Spleen (tissue), 11 donors: Measurements from ENCODE around the gene BTG4. TPM values are rescaled to one million over a fixed set of nuclear protein-coding genes. Genes with fewer than 3 reads are reported as not detected.

ENCODE experiments used
- DNase-seq: peaks from one replicate; pipeline ENCODE4 v3.0.0-alpha.2; 2020
- H3K27ac ChIP-seq, 8 donors: fragments of 200-600 bp; sonication (generic) in 7 of 8; 1 replicate in 4 of 8; 2 replicates in 4 of 8; pipeline versions ENCODE4 v1.5.0 to v1.8.0; 2016 to 2021; ENCODE audit warnings: inconsistent platforms in 4 of 8, mild to moderate bottlenecking in 4 of 8, moderate library complexity in 1 of 8
- H3K27me3 ChIP-seq, 7 donors: fragments of 200-600 bp; sonication (generic) in 6 of 7; replicated peaks in 1 of 7; 1 replicate in 4 of 7; 2 replicates in 3 of 7; pipeline versions ENCODE4 v1.5.0 to v1.8.0; 2016 to 2021; ENCODE audit warnings: inconsistent platforms in 3 of 7, mild to moderate bottlenecking in 1 of 7
- H3K36me3 ChIP-seq, 6 donors: fragments of 200-600 bp; sonication (generic) in 5 of 6; 1 replicate in 4 of 6; 2 replicates in 2 of 6; pipeline versions ENCODE4 v1.5.0 to v1.8.0; 2016 to 2021; ENCODE audit warnings: inconsistent platforms in 2 of 6
- H3K4me1 ChIP-seq, 6 donors: fragments of 200-600 bp; sonication (generic) in 5 of 6; 1 replicate in 3 of 6; 2 replicates in 3 of 6; pipeline versions ENCODE4 v1.5.0 to v1.8.0; 2016 to 2021; ENCODE audit warnings: inconsistent platforms in 3 of 6
- H3K4me3 ChIP-seq, 8 donors: fragments of 200-600 bp; sonication (generic) in 7 of 8; 1 replicate in 4 of 8; 2 replicates in 4 of 8; pipeline versions ENCODE4 v1.5.0 to v1.8.0; 2016 to 2021; ENCODE audit warnings: inconsistent platforms in 4 of 8, mild to moderate bottlenecking in 4 of 8, moderate library complexity in 2 of 8
- H3K9me3 ChIP-seq, 8 donors: fragments of 200-600 bp; sonication (generic) in 7 of 8; 1 replicate in 4 of 8; 2 replicates in 4 of 8; pipeline versions ENCODE4 v1.5.0 to v1.8.0; 2016 to 2021; ENCODE audit warnings: inconsistent platforms in 4 of 8
- CTCF ChIP-seq, 11 experiments: fragments of 200-600 bp in 7 of 11; fragments of 450-650 bp in 4 of 11; sonication (generic) in 4 of 11; IDR thresholded peaks in 8 of 11; conservative IDR thresholded peaks in 3 of 11; 1 replicate in 7 of 11; 2 replicates in 4 of 11; pipeline versions ENCODE4 v1.4.0 to v1.8.0; 2016 to 2021; ENCODE audit warnings: antibody characterized with exemption in 11 of 11, inconsistent platforms in 4 of 11, mild to moderate bottlenecking in 1 of 11
- POLR2A ChIP-seq, 3 donors: fragments of 450-650 bp; IDR thresholded peaks; one replicate each; pipeline ENCODE4 v1.5.1; 2017; ENCODE audit warnings: antibody characterized with exemption in 3 of 3, mild to moderate bottlenecking in 1 of 3
- POLR2AphosphoS5 ChIP-seq, 3 donors: sonication (generic); formaldehyde crosslinking; IDR thresholded peaks; one replicate each; pipeline ENCODE4 v1.5.1; 2017; ENCODE audit warnings: antibody characterized with exemption in 3 of 3
- WGBS, 5 donors: extraction: QIAGEN DNeasy Blood & Tissue Kit in 3 of 5; methylation state at CpG; one replicate each; pipeline versions ENCODE4 v1.1.5 to v1.1.7; 2013 to 2018; 5-methylcytosine and 5-hydroxymethylcytosine counted together
- intact Hi-C: fragments of 100-400 bp; cut with DNase I; formaldehyde crosslinking; loops from one replicate; pipeline ENCODE4 v1.15.0; 2023; ENCODE audit warnings: low total_unique reads
- polyA plus RNA-seq, 3 donors: library from polyadenylated mRNA; stranded (reverse); fragments of 200-250 nt; gene quantifications; one replicate each; pipeline ENCODE4 v1.2.1, GENCODE V29; 2013
- total RNA-seq, 7 donors: library from RNA; depleted of rRNA in 3 of 7; stranded (reverse); fragments of >200 nt in 3 of 7; fragmentation: NEBNext Ultra II Directional in 4 of 7; extraction: Animal tissue kit (Norgen Biotek cat#: 25700) in 4 of 7; gene quantifications; one replicate each; pipeline versions ENCODE4 v1.1.0 to v1.2.1, GENCODE V29; 2016 to 2021
- donor health status: healthy with polysubstance abuse.
- donor health status: DM: no; HTN: no; CAD: no; lungs with moderate emphysema.
- donor health status: DM: no; HTN: no; CAD: no.
- donor health status: Bipolar disorder and iron deficiency.
- donor health status: healthy.
- donor health status: DM: no; HTN: no; CAD: no.
- donor health status: DM: yes; HTN: yes; CAD: no.

Gene BTG4
- total and polyA plus RNA-seq, 10 donors = not detected

GRCh38 chr11:111531136-111531535 is 18.9 kb upstream of the BTG4 start:
- no peak for TF ChIP-seq CTCF (IDR thresholded peaks at IDR 0.05 in 8 of 11, conservative IDR thresholded peaks at IDR 0.05 in 3 of 11)
- no peak for TF ChIP-seq POLR2A (IDR thresholded peaks at IDR 0.05)
- TF ChIP-seq POLR2AphosphoS5 (IDR thresholded peaks at IDR 0.05) = no peak
- no peak overlapping the region for H3K27ac ChIP-seq
- no peak overlapping the region for H3K4me3 ChIP-seq
- H3K9me3 ChIP-seq = no peaks in the 10 kb centered on the region
- no peaks in the 10 kb centered on the region for H3K4me1 ChIP-seq
- no peaks in the 10 kb centered on the region for H3K36me3 ChIP-seq
- peaks cover 0 to 14% (median 0%) of the 10 kb centered on the region in 7 donors for H3K27me3 ChIP-seq
- no peak for DNase-seq
- intact Hi-C loops = no loop called here

GRCh38 chr11:111530091-111530490 is 17.9 kb upstream of the BTG4 start:
- Histone ChIP-seq H3K27ac (no peak overlapping the region), H3K4me1 (no peaks in the 10 kb centered on the region), H3K27me3 (peaks cover 0 to 3% (median 0%) of the 10 kb centered on the region in 7 donors), H3K9me3 (no peaks in the 10 kb centered on the region), H3K36me3 (no peaks in the 10 kb centered on the region), H3K4me3 (no peak overlapping the region)
- TF ChIP-seq CTCF (IDR thresholded peaks at IDR 0.05 in 8 of 11, conservative IDR thresholded peaks at IDR 0.05 in 3 of 11) (no peak), POLR2AphosphoS5 (IDR thresholded peaks at IDR 0.05) (no peak), POLR2A (IDR thresholded peaks at IDR 0.05) (no peak)
- WGBS, 5 donors = 48 to 80% (median 62%) methylated on average over 3 of the region's 3 CpGs
- intact Hi-C loops = no loop called here
- no peak for DNase-seq

GRCh38 chr11:111528557-111528956 is 16.4 kb upstream of the BTG4 start:
- 29 to 45% (median 39%) methylated on average over 1 of the region's 1 CpG for WGBS, 5 donors
- intact Hi-C loops = no loop called here
- no peak for TF ChIP-seq POLR2AphosphoS5 (IDR thresholded peaks at IDR 0.05)
- TF ChIP-seq CTCF (IDR thresholded peaks at IDR 0.05 in 8 of 11, conservative IDR thresholded peaks at IDR 0.05 in 3 of 11) = no peak
- TF ChIP-seq POLR2A (IDR thresholded peaks at IDR 0.05) = no peak

GRCh38 chr11:111527279-111527678 is 15.1 kb upstream of the BTG4 start:
- H3K4me3 ChIP-seq = no peak overlapping the region
- H3K36me3 ChIP-seq = no peaks in the 10 kb centered on the region
- intact Hi-C loops = no loop called here
- H3K27ac ChIP-seq = no peak overlapping the region
- H3K9me3 ChIP-seq = no peaks in the 10 kb centered on the region
- H3K4me1 ChIP-seq = no peaks in the 10 kb centered on the region
- TF ChIP-seq CTCF (IDR thresholded peaks at IDR 0.05 in 8 of 11, conservative IDR thresholded peaks at IDR 0.05 in 3 of 11) (no peak), POLR2AphosphoS5 (IDR thresholded peaks at IDR 0.05) (no peak), POLR2A (IDR thresholded peaks at IDR 0.05) (no peak)
- WGBS, 5 donors = 71 to 97% (median 79%) methylated on average over 1 of the region's 1 CpG
- DNase-seq = no peak
- H3K27me3 ChIP-seq = no peaks in the 10 kb centered on the region

More at GRCh38 chr11:111528557-111528956, 16.4 kb upstream of the BTG4 start:
- no peaks in the 10 kb centered on the region for H3K4me1 ChIP-seq
- no peaks in the 10 kb centered on the region for H3K9me3 ChIP-seq
- no peak overlapping the region for H3K27ac ChIP-seq
- no peaks in the 10 kb centered on the region for H3K27me3 ChIP-seq
- no peak for DNase-seq
- H3K36me3 ChIP-seq = no peaks in the 10 kb centered on the region
- H3K4me3 ChIP-seq = no peak overlapping the region
